ENCODE results near the gene FGFRL1.

The FGFRL1 gene

GRCh38 chr4:1011022-1011665 lies at the start of gene FGFRL1:
Gene FGFRL1 (plus strand): TSS chr4:1011626. CDS start chr4:1012486, 860 bp downstream.
- DNase-seq (ENCODE audit: low spot score) (peak; percentile 93), FAIRE-seq (no peak)

- FAIRE-seq: no peak
- no peak for DNase-seq (ENCODE audit: low spot score)
Measured at GRCh38 chr4:962231-963208, 48.9 kb upstream of the FGFRL1 start.

- FAIRE-seq: no peak
- no peak for DNase-seq (ENCODE audit: low spot score)
Measured at GRCh38 chr4:963276-964225, 47.9 kb upstream of the FGFRL1 start.

- no peak for DNase-seq (ENCODE audit: low spot score)
- FAIRE-seq: no peak
Measured at GRCh38 chr4:964346-965025, 46.9 kb upstream of the FGFRL1 start.

- FAIRE-seq (no peak), DNase-seq (ENCODE audit: low spot score) (no peak)
Measured at GRCh38 chr4:965048-965765, 46.2 kb upstream of the FGFRL1 start.

GRCh38 chr4:965766-966134 lies 45.7 kb upstream of the FGFRL1 start:
- no peak for FAIRE-seq
- no peak for DNase-seq (ENCODE audit: low spot score)

GRCh38 chr4:966266-967112 lies 44.9 kb upstream of the FGFRL1 start:
- DNase-seq (ENCODE audit: low spot score) (no peak), FAIRE-seq (no peak)

GRCh38 chr4:967113-968104 lies 44.0 kb upstream of the FGFRL1 start:
- FAIRE-seq (no peak), DNase-seq (ENCODE audit: low spot score) (no peak)

GRCh38 chr4:968221-968620 lies 43.2 kb upstream of the FGFRL1 start:
- no peak for DNase-seq (ENCODE audit: low spot score)
- FAIRE-seq: no peak

- no peak for FAIRE-seq
- no peak for DNase-seq (ENCODE audit: low spot score)
Measured at GRCh38 chr4:968621-969394, 42.6 kb upstream of the FGFRL1 start.

GRCh38 chr4:970046-970745 lies 41.2 kb upstream of the FGFRL1 start:
- DNase-seq (ENCODE audit: low spot score): no peak
- FAIRE-seq: no peak

GRCh38 chr4:970854-971520 lies 40.4 kb upstream of the FGFRL1 start:
- FAIRE-seq (no peak), DNase-seq (ENCODE audit: low spot score) (no peak)

GRCh38 chr4:971666-972500 lies 39.5 kb upstream of the FGFRL1 start:
- FAIRE-seq (no peak), DNase-seq (ENCODE audit: low spot score) (no peak)

GRCh38 chr4:972651-973424 lies 38.6 kb upstream of the FGFRL1 start:
- DNase-seq (ENCODE audit: low spot score) (peak; percentile 39), FAIRE-seq (no peak)

Measured in urothelium cell line (cell line).